BJ (cell line): ENCODE data around the gene FICD. TPM values are rescaled to one million over a fixed set of nuclear protein-coding genes. Genes with fewer than 3 reads are reported as not detected.
A peak's percentile ranks its signal among the peaks of the same experiment; 100 is the strongest.

Source experiments
- CTCF ChIA-PET: fragments of 350-600 bp; formaldehyde crosslinking; extraction: SDS; loops from one replicate; lab custom pipeline; 2021; ENCODE audit warnings: antibody characterized with exemption, inconsistent platforms; lab: Yijun Ruan, JAX
- POLR2A ChIA-PET: fragments of 300-600 bp; sonication (Branson Sonifier 250); formaldehyde crosslinking; extraction: SDS; loops from one replicate; lab custom pipeline; 2021; ENCODE audit warnings: antibody characterized with exemption; lab: Charles Lee
- DNase-seq: peaks from one replicate; pipeline ENCODE4 v3.0.0-alpha.2; 2011; ENCODE audit warnings: low read depth
- H3K27me3 ChIP-seq: 2 replicates; pipeline ENCODE4 v1.6.0; 2011; ENCODE audit warnings: low read length; ENCODE audit not compliant: control insufficient read depth, insufficient read depth
- H3K36me3 ChIP-seq: 2 replicates; pipeline ENCODE4 v1.5.1; 2011; ENCODE audit warnings: low read length; ENCODE audit not compliant: control insufficient read depth, insufficient read depth
- H3K4me3 ChIP-seq: 2 replicates; pipeline ENCODE4 v1.5.1; 2011; ENCODE audit warnings: low read depth, mild to moderate bottlenecking, control low read depth, low read length
- polyA minus RNA-seq: library from RNA; depleted of rRNA, polyadenylated mRNA; stranded (reverse); fragments of >200 nt; gene quantifications from 2 replicates; pipeline ENCODE4 v1.2.3, GENCODE V29; 2011; rRNA and poly(A)+ RNA removed
- polyA plus RNA-seq: library from polyadenylated mRNA; depleted of rRNA; stranded (reverse); fragments of >200 nt; gene quantifications from 2 replicates; pipeline ENCODE4 v1.2.3, GENCODE V29; 2011; rRNA removed
- TF ChIP-seq, protein P1 (sequence below): IDR thresholded peaks from 2 replicates; pipeline ENCODE4 v1.5.1; 2011; ENCODE audit warnings: low read depth, mild to moderate bottlenecking, control low read depth, inconsistent platforms, low read length, moderate library complexity; ENCODE audit not compliant: insufficient read depth

The FICD gene
- polyA plus RNA-seq, result 1.9 and 2.0 TPM in 2 replicates
- polyA minus RNA-seq, result 6.1 and 6.8 TPM in 2 replicates

DNA sequence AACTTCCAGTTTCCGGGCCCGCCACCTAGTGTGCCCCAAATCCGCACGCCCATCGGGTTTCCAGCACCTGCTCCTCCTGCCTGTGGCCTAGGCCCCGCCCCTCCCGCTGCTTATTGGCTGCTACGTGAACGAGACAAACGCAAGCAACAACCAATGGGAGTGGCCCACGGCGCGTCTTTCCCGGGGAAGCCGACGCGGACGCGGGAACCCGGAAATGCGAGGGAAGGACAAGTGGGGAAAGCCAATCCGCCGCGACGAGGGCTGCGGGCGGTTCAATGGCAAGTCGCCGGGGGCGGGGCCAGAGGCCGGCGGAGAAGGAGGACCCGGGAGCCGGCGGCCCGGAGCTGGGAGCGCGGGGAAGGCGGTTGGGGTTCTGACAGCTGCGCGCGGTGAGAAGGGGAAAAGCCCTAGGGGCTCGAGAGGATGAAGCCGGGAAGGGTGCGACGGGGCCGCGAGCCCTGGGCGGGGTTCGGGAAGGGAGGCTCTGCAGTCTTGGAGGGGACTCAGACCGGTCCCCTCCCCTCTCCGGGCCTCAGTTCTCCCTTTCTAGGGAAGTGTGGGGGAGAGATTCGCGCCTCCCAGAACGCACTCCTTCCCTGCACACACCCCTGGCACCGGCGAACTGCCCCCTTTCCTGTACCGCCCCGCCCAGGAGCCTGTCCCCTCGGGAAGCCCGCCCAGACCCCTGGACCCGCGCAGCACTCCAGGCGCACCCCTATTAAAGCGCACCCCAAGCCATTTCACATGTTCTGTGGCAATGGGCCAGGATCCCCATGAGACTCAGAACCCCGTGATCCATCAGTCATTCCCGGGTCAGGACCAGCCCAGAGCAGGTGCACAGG lies at the start of gene FICD:
FICD (plus strand) TSS at position 305 of the 842 bp plus-strand sequence. CDS start 1,696 bp downstream, outside the sequence.
- Histone ChIP-seq H3K4me3 (peak within 1 kb of the TSS; percentile 85), H3K27me3 (no peaks in the 10 kb centered on the region), H3K36me3 (peaks cover 9% of the 10 kb centered on the region)
- ChIA-PET POLR2A (no interaction called here), CTCF (no interaction called here)
- DNase-seq, result peak; percentile 93
- TF ChIP-seq, protein P1, sequence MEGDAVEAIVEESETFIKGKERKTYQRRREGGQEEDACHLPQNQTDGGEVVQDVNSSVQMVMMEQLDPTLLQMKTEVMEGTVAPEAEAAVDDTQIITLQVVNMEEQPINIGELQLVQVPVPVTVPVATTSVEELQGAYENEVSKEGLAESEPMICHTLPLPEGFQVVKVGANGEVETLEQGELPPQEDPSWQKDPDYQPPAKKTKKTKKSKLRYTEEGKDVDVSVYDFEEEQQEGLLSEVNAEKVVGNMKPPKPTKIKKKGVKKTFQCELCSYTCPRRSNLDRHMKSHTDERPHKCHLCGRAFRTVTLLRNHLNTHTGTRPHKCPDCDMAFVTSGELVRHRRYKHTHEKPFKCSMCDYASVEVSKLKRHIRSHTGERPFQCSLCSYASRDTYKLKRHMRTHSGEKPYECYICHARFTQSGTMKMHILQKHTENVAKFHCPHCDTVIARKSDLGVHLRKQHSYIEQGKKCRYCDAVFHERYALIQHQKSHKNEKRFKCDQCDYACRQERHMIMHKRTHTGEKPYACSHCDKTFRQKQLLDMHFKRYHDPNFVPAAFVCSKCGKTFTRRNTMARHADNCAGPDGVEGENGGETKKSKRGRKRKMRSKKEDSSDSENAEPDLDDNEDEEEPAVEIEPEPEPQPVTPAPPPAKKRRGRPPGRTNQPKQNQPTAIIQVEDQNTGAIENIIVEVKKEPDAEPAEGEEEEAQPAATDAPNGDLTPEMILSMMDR, result no peak

DNA sequence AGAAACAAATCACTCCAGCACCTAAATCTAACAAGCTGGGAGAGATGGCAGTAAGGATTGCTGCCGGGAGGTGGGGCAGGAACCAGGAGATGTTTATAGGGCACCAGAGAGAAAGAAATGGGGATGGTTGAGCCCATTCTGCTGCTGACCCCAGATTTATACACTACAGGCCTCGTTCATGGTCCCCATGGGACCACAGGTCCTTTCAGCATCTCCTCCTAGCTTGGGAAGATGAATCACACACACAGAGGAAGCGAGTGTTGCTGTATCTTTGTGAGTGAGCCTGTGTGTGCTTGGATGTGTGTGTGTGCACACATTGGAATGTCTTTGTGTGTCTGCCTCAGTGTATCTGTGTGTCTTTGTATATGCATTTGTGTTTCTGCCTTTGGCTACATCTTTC lies 49.7 kb upstream of the FICD start:
- CTCF ChIA-PET, result interaction anchor here (0.6 kb wide), 1 partner anchor 35 kb away, joined by 3 read pairs; no protein-coding TSS in a partner anchor
- no peaks in the 10 kb centered on the region for H3K36me3 ChIP-seq

DNA sequence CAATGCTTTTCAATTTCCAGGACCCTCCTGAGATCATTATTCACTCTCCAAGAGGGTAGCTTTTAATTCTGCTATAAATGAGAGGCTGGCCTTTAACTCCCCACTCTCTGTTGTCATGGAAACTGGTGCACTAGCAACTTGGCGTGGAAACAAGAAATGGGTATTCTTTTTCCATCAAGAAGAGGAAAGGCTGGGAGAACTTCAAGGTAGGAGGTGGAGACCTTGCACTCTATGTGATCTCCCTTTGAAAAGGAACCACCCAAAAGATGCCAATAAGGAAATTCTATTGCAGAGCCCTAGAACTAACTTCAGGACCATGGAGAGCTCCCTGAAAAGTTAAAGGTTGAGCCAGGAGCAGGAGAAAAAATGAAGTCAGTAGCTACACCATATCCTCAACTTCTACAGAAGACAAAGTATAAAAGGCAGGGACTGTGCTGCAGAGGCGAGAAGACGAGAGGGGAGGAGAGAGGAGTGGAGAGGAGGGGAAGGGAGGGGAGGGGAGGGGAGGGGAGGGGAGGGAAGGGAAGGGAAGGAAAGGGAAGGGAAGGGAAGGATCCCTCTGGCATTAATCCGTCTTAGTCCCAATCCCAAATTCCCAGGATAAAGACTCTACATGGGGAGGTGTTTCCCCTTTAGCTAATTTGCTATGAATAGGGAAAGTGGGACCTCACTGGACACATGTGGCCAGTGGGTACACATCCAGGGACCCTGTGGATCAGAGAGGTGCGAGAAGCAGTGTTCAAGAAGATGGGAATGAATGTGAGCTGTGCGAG lies 46.7 kb upstream of the FICD start:
- TF ChIP-seq, protein P1, result no peak
- H3K27me3 ChIP-seq, result no peaks in the 10 kb centered on the region
- POLR2A ChIA-PET, result no interaction called here
- no peak overlapping the region for H3K4me3 ChIP-seq
- CTCF ChIA-PET, result no interaction called here
- DNase-seq, result no peak
- no peaks in the 10 kb centered on the region for H3K36me3 ChIP-seq

More for the DNA sequence above, 49.7 kb upstream of the FICD start:
- POLR2A ChIA-PET, result no interaction called here
- H3K27me3 ChIP-seq, result no peaks in the 10 kb centered on the region
- TF ChIP-seq, protein P1, result no peak
- H3K4me3 ChIP-seq, result no peak overlapping the region
- DNase-seq, result no peak

DNA sequence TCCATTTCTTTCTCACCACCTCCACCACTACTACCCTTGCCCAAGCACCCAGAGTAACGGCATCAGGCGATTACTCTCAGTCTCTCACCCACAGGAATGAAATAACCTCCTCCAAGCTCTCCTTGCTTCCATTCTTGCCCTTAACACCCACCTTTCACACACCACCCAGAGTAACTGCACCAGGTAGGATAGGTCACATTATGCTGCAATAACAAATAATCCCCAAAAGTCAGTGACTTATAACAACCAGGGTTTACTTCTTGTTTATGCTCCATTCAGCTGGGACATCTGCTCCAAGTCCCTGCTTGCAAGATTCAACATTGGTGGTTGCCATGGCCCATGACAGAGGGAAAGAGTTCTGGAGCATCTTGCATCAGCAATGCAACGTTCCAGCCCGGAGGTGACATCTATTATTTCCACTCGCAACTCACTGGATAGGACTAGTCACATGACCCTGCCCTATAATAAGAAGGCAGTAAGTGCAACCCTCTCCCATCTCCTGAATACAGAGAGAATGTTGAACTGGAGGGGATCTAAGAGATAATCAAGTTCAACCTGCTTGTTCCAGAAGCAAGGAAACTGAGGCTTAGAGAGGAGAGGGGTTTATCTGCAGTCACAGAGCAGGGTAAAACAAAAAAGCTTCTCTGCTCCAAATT lies 41.5 kb upstream of the FICD start:
- CTCF ChIA-PET, result no interaction called here
- H3K4me3 ChIP-seq, result no peak overlapping the region
- TF ChIP-seq, protein P1, result no peak
- no peaks in the 10 kb centered on the region for H3K36me3 ChIP-seq
- DNase-seq, result no peak
- POLR2A ChIA-PET, result no interaction called here
- no peaks in the 10 kb centered on the region for H3K27me3 ChIP-seq
